SHP77 (cell line): ENCODE measurements around the gene RXFP2.

Source experiments
- DNase-seq, 2 experiments: peaks; one replicate each; lab custom pipeline; 2025; lab: John Stamatoyannopoulos, UW

RXFP2 gene

GRCh38 chr13:31739226-31739625, at the start of gene RXFP2:
Gene RXFP2, plus strand, starts transcription at chr13:31739526. Its CDS starts 87 bp downstream, at chr13:31739613.
- no peak for DNase-seq

- DNase-seq, result no peak
Measured at GRCh38 chr13:31697290-31697689, 42.0 kb upstream of the RXFP2 start.

- DNase-seq, result no peak
Measured at GRCh38 chr13:31699650-31700049, 39.7 kb upstream of the RXFP2 start.

GRCh38 chr13:31703780-31704179, 35.5 kb upstream of the RXFP2 start:
- DNase-seq, result no peak

- DNase-seq, result no peak
Measured at GRCh38 chr13:31706105-31706504, 33.2 kb upstream of the RXFP2 start.

- no peak for DNase-seq
Measured at GRCh38 chr13:31717583-31717982, 21.7 kb upstream of the RXFP2 start.

- DNase-seq, result no peak
Measured at GRCh38 chr13:31719214-31719613, 20.1 kb upstream of the RXFP2 start.

- DNase-seq, result no peak
Measured at GRCh38 chr13:31722673-31723072, 16.7 kb upstream of the RXFP2 start.

GRCh38 chr13:31725841-31726240, 13.5 kb upstream of the RXFP2 start:
- DNase-seq, result no peak

- DNase-seq, result no peak
Measured at GRCh38 chr13:31731921-31732320, 7.4 kb upstream of the RXFP2 start.

- DNase-seq, result peak in 1 of 2 experiments; percentile 3
Measured at GRCh38 chr13:31733066-31733465, 6.3 kb upstream of the RXFP2 start.

- DNase-seq, result no peak
Measured at GRCh38 chr13:31733647-31734046, 5.7 kb upstream of the RXFP2 start.

GRCh38 chr13:31742097-31742734, 2.9 kb downstream of the RXFP2 start:
- peak; percentile 36 to 37 for DNase-seq

- no peak for DNase-seq
Measured at GRCh38 chr13:31747291-31747690, 8.0 kb downstream of the RXFP2 start.

- DNase-seq, result no peak
Measured at GRCh38 chr13:31747966-31748365, 8.6 kb downstream of the RXFP2 start.

GRCh38 chr13:31749929-31750328, 10.6 kb downstream of the RXFP2 start:
- DNase-seq, result no peak

GRCh38 chr13:31755211-31755610, 15.9 kb downstream of the RXFP2 start:
- no peak for DNase-seq

GRCh38 chr13:31755803-31756212, 16.5 kb downstream of the RXFP2 start:
- DNase-seq, result no peak

- DNase-seq, result no peak
Measured at GRCh38 chr13:31756346-31756745, 17.0 kb downstream of the RXFP2 start.

- DNase-seq, result no peak
Measured at GRCh38 chr13:31761951-31762350, 22.6 kb downstream of the RXFP2 start.

GRCh38 chr13:31764556-31764955, 25.2 kb downstream of the RXFP2 start:
- no peak for DNase-seq

GRCh38 chr13:31765138-31765785, 25.9 kb downstream of the RXFP2 start:
- DNase-seq, result no peak

GRCh38 chr13:31767175-31767900, 28.0 kb downstream of the RXFP2 start:
- DNase-seq, result no peak
